Measurements from ENCODE around the gene MAP3K7. TPM values are rescaled to one million over a fixed set of nuclear protein-coding genes. Genes with fewer than 3 reads are reported as not detected.
A peak's percentile ranks its signal among the peaks of the same experiment; 100 is the strongest.

MAP3K7 gene
- total RNA-seq, 1 experiment from 2014 or later = 17.1 TPM

- DNase-seq (no peak), ATAC-seq (no peak)
- TF ChIP-seq EZH2 (IDR thresholded peaks at IDR 0.05; ENCODE audit: low read length, unreplicated experiment) (no peak), EZH2phosphoT487 (IDR thresholded peaks at IDR 0.05; ENCODE audit: borderline replicate concordance, low read length) (no peak), CTCF (conservative IDR thresholded peaks at IDR 0.05; ENCODE audit: low read depth, low read length) (no peak)
- H3K9me2 ChIP-seq (replicated peaks; ENCODE audit: low read length) = no peaks in the 10 kb centered on the region
- POLR2A ChIA-PET (ENCODE audit: unreplicated experiment) = no interaction called here
- H3K4me3 ChIP-seq (ENCODE audit: low read length) = no peak overlapping the region
- intact Hi-C loops (cut with micrococcal nuclease) = no loop called here
- H3K9ac ChIP-seq (ENCODE audit: low read length) = no peak overlapping the region
- H4K20me1 ChIP-seq (ENCODE audit: low read length) = no peaks in the 10 kb centered on the region
- no peaks in the 10 kb centered on the region for H3K9me3 ChIP-seq (ENCODE audit: low read length)
- H3K4me2 ChIP-seq (ENCODE audit: low read length) = no peak overlapping the region
- BruUV-seq (replicated peaks) = no TSS peak
- H3K27me3 ChIP-seq (ENCODE audit: low read length) = no peaks in the 10 kb centered on the region
- H3K36me3 ChIP-seq (ENCODE audit: low read depth, low read length) = no peaks in the 10 kb centered on the region
- H3K4me1 ChIP-seq (ENCODE audit: insufficient read depth, low read length) = peaks cover 13% of the 10 kb centered on the region; the same call in 1 of the 2 replicates
- H3K79me2 ChIP-seq (ENCODE audit: low read length) = no peaks in the 10 kb centered on the region
- CTCF ChIA-PET = interaction anchor here (0.6 to 0.8 kb wide), 2 partner anchors 93 to 552 kb away, joined by 3 to 6 read pairs; no protein-coding TSS in a partner anchor
- H3F3A ChIP-seq (ENCODE audit: low read length, unreplicated experiment) = no peaks in the 10 kb centered on the region
- H3K27ac ChIP-seq (ENCODE audit: low read length) = no peak overlapping the region; the same call in 1 of the 2 replicates
- no peak overlapping the region for H2AFZ ChIP-seq (ENCODE audit: low read length)
These were observed 94.1 kb downstream of the MAP3K7 start for GRCh38 chr6:90492798-90493197.

- no peaks in the 10 kb centered on the region for H3K79me2 ChIP-seq (ENCODE audit: low read length)
- H3K9ac ChIP-seq (ENCODE audit: low read length) = no peak overlapping the region
- no peaks in the 10 kb centered on the region for H3K27me3 ChIP-seq (ENCODE audit: low read length)
- POLR2A ChIA-PET (ENCODE audit: unreplicated experiment) = no interaction called here
- no peaks in the 10 kb centered on the region for H3K9me2 ChIP-seq (replicated peaks; ENCODE audit: low read length)
- no peaks in the 10 kb centered on the region for H4K20me1 ChIP-seq (ENCODE audit: low read length)
- TF ChIP-seq CTCF (conservative IDR thresholded peaks at IDR 0.05; ENCODE audit: low read depth, low read length) (no peak), EZH2phosphoT487 (IDR thresholded peaks at IDR 0.05; ENCODE audit: borderline replicate concordance, low read length) (no peak), EZH2 (IDR thresholded peaks at IDR 0.05; ENCODE audit: low read length, unreplicated experiment) (no peak)
- DNase-seq (peak; percentile 21), ATAC-seq (peak; percentile 57)
- H3K36me3 ChIP-seq (ENCODE audit: low read depth, low read length) = no peaks in the 10 kb centered on the region
- H3K9me3 ChIP-seq (ENCODE audit: low read length) = no peaks in the 10 kb centered on the region
- no TSS peak for BruUV-seq (replicated peaks)
- H3K4me1 ChIP-seq (ENCODE audit: insufficient read depth, low read length) = peaks cover 13% of the 10 kb centered on the region; the same call in 1 of the 2 replicates
- no peak overlapping the region for H3K4me3 ChIP-seq (ENCODE audit: low read length)
- no peaks in the 10 kb centered on the region for H3F3A ChIP-seq (ENCODE audit: low read length, unreplicated experiment)
- H2AFZ ChIP-seq (ENCODE audit: low read length) = no peak overlapping the region
- 0 out of 2 replicates have a peak overlapping the region, but pooled peaks have one; percentile 2 for H3K27ac ChIP-seq (ENCODE audit: low read length)
- intact Hi-C loops (cut with micrococcal nuclease) = no loop called here
- H3K4me2 ChIP-seq (ENCODE audit: low read length) = no peak overlapping the region
- CTCF ChIA-PET = interaction anchor here (0.8 kb wide), 1 partner anchor 552 kb away, joined by 3 read pairs; no protein-coding TSS in a partner anchor
These were observed 94.5 kb downstream of the MAP3K7 start for GRCh38 chr6:90492369-90492768.

DNA sequence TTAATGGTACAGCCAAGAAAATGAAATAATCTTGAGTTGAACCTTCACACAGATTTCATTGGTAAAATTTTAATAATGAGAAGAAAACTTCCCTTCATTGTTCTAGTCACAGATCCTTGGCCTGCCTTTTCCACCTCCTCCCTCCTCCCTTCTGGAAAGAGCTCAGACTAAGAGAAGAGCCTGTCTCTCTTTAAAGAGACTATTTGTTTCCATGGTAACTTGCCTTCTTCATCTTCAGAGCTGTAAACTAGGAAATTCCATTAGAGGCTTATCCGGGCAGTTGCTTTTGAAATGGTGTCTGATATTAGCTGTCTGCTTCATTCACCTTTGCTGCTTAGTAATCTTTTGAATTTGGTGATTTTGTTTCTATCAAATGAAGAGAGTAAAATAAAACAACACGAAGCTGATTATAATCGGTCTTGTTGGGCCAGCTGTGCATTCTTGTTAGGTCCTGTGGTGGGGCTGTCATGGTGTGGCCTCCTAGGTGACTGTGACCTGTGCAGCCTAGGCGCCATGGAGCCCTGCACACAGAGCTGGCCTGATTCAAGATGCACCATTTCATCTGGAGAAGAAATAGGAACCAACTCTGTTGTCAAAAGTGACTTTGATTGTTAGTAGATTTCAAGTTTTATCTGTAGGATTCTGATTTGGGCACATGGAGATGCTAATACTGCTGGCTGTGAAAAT, 96.7 kb downstream of the MAP3K7 start:
- Histone ChIP-seq H3K9me2 (replicated peaks; ENCODE audit: low read length) (no peaks in the 10 kb centered on the region), H3K27ac (ENCODE audit: low read length) (no peak overlapping the region), H3K9me3 (ENCODE audit: low read length) (no peaks in the 10 kb centered on the region), H3F3A (ENCODE audit: low read length, unreplicated experiment) (no peaks in the 10 kb centered on the region), H3K27me3 (ENCODE audit: low read length) (no peaks in the 10 kb centered on the region), H4K20me1 (ENCODE audit: low read length) (no peaks in the 10 kb centered on the region), H3K36me3 (ENCODE audit: low read depth, low read length) (no peaks in the 10 kb centered on the region), H3K4me2 (ENCODE audit: low read length) (no peak overlapping the region), H3K9ac (ENCODE audit: low read length) (no peak overlapping the region), H2AFZ (ENCODE audit: low read length) (no peak overlapping the region), H3K4me3 (ENCODE audit: low read length) (no peak overlapping the region), H3K79me2 (ENCODE audit: low read length) (no peaks in the 10 kb centered on the region), H3K4me1 (ENCODE audit: insufficient read depth, low read length) (peaks cover 13% of the 10 kb centered on the region; the same call in 1 of the 2 replicates)
- ChIA-PET CTCF (no interaction called here), POLR2A (ENCODE audit: unreplicated experiment) (no interaction called here)
- intact Hi-C loops (cut with micrococcal nuclease) = no loop called here
- DNase-seq (no peak), ATAC-seq (no peak)
- no peak for TF ChIP-seq CTCF (conservative IDR thresholded peaks at IDR 0.05; ENCODE audit: low read depth, low read length)
- TF ChIP-seq EZH2 (IDR thresholded peaks at IDR 0.05; ENCODE audit: low read length, unreplicated experiment) = no peak
- no peak for TF ChIP-seq EZH2phosphoT487 (IDR thresholded peaks at IDR 0.05; ENCODE audit: borderline replicate concordance, low read length)
- no TSS peak for BruUV-seq (replicated peaks)
